Measurements from ENCODE around the gene CCDC110.

CCDC110 gene

DNA sequence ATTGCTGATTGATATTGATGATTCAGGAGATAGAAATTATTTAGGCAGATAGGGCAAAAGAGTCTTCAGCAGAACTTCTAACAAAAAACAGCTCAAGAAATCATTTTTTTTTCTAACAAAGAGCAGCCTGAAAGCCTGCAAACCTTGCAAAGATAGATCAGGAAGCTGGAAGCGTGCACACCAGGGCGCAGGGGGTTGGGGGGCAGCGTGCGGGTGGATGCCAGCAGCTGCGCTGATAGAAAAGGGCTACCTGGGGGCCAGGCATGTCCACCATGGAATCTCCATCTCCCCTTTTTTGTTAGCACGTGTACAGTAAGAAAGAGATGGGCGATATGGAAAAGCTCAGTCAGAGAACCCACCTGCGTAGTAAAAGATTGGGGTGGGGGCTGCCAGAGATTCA, 1.7 kb upstream of the CCDC110 start:
- in situ Hi-C loops (cut with HindIII; ENCODE audit: low sequenced_read_pairs), result loop anchor here (5.0 kb wide), 1 partner anchor 76 kb away; the partner anchor contains the start of genes ANKRD37 and LRP2BP

DNA sequence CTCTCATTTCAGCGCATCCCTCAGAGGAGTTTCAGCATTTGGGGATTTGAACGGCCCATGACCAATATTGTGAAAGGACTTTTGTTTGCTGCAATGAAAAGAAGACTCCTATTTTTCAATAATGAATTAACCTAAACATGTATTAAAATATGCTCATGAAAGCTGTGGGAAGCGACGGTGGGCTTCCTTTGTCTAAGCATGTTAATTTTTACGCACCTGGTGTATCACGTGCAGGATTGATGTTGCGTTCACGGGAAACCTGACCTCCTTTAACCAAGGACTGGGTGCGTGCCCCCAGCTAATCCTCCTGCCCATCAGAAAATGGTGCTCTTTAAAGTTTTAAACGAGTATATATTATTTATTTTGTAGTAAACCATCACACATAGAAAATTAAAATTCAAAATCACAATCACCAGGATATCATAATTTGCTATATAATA, 590 bp upstream of the CCDC110 start:
- in situ Hi-C loops (cut with HindIII; ENCODE audit: low sequenced_read_pairs), result loop anchor here (5.0 kb wide), 1 partner anchor 75 kb away; the partner anchor contains the start of genes ANKRD37 and LRP2BP

DNA sequence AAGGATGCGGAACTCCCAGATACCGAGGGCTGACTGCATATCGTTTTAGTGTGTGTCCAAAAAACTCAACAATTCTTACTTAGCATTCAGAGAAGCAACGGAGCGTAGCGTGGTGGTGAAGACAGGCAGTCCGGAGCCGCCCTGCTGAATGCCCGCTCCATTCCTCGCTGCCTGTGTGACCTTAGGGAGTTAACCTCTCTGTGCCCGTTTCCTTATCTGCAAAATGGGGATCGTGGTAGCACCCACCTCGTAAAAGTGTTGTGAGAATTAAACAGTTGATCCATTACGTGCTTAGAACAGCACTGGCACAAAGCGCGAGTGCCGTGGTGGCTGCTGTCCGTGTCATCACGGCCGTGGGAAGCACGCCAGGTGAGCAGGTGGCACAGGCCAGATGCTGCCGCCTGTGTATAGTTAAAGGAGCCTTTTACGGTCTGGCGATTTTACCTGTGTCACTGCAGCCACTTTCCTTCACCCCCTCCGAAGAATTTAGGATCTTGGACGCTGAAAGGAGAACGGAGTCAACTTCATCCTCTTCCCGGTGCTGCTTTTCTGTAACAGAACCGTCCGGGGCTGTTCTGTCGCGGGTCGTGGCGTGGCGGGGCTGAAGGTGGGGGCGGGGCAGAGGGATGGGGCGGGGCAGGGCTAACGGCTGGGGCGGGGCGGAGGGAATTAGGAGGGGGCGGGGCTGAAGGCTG, 885 bp downstream of the CCDC110 start:
- in situ Hi-C loops (cut with HindIII; ENCODE audit: low sequenced_read_pairs), result loop anchor here (5.0 kb wide), 1 partner anchor 73 kb away; the partner anchor contains the start of genes ANKRD37 and LRP2BP

DNA sequence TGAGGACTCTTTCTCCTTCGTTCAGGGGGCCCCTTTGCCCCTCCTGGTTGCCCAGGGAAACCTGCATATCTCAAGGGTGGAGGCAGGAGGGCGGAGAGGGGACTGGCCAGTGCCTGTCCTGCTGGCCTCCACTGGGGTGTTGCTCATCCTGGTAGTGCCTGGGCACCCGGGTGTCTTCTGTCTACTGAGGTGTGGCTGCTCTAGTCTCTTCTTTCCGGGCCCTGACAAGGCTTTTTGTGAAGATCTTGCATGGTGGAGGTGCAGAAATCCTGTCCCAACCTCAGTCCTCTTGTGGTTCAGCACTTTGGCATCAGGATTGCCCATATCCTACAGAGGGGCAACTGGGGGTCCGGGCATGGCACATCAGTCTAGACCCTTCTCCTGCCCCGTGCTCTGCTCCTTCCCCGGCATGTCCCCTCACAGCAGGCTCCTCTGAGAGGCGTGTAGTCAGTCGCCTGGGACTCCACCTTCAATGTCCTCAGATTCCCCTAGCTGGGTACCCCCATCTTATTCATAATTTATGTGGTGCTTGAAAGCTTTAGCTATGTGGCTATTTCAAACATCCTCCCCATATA, 1.9 kb downstream of the CCDC110 start:
- in situ Hi-C loops (cut with HindIII; ENCODE audit: low sequenced_read_pairs), result loop anchor here (5.0 kb wide), 1 partner anchor 72 kb away; the partner anchor contains the start of genes ANKRD37 and LRP2BP

DNA sequence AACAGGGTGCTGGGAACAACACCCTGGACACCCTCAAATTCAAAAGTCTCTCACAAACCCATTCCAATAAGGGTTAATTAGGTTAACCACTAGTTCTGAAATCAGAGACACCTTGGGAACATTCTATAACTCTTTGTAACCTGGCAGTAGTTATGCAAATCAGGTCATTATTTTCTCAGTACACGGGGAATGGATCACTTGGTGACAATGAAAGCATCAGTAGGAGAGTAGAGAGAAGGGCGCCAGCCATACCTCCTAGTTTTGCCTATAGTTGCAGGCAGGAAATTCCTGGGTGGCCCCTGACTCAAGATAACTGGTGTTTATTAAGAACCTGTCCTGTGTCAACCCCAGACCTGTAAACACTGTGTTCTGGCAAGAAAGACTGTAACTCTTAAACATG, 2.5 kb downstream of the CCDC110 start:
- in situ Hi-C loops (cut with HindIII; ENCODE audit: low sequenced_read_pairs), result no loop called here

DNA sequence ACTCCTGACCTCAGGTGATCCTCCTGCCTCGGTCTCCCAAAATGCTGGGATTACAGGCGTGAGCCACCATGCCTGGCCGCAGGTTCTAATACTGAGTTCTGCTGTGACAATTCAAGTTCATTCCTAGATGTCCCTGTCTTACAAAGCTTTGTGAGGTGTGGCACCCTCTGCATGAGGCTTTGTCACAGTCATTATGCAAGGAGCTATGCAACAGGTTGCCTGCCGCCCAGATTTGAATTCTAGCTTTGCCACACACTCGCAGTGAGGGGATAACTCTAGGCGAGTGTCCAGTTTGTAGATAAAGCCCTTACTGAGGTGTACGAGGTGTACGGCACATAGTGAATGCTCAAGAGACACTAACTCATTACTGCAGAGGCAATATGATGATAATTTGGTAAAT, 3.5 kb downstream of the CCDC110 start:
- in situ Hi-C loops (cut with HindIII; ENCODE audit: low sequenced_read_pairs), result no loop called here

DNA sequence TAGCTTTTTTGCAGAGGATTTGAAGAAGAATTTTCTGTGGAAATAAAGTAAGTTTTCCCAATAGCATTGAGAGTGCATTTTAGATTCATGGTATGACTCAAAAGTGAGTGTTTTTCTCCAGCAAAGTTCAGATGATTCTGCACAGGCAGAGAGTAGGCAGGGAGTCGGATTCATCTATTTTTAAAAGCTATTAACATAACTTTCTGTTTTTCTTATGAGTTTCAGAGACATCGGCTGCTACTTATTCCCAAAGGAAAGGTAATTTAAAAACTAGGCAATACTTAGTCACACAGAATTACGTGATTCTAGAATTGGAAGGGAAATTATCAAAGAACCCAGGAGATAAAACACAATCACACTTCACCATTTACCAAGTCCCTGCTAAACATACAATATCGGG, 4.4 kb downstream of the CCDC110 start:
- in situ Hi-C loops (cut with HindIII; ENCODE audit: low sequenced_read_pairs), result no loop called here

DNA sequence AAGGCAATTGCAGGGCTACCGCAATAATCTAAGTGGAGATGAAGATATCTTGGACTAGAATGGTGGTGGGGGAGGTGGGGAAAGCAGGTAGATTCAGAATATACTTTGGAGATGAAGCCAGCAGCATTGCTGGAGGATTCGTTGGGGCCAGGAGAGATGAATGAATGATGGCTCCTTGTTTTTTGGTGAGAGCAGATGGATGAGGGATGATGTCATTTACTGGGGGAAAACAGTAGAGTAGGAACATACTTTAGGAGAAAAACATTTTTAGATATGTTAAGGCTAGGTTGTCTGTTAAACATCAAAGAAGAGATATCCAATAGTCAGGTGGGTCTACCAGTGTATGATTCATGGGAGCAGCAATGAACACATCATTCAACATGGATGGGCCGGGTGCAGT, 5.8 kb downstream of the CCDC110 start:
- in situ Hi-C loops (cut with HindIII; ENCODE audit: low sequenced_read_pairs), result no loop called here

DNA sequence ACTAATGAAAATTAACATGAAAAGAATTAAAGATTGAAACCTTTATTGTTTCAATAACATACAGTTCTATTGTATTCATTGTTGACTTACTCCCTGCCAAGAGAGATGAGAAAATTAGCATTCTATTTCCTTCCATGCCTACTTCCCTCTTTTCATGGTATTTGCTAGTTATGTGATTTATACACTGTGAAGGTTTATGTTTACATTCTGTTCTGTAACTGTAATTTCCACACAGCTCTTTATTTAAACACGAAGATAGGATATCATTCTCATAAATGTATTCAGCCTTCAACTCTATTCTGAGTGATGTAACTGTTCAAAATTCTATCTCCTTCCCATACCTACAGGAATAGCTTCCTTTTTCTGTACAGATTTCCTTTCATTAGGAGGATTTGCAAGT, 6.6 kb downstream of the CCDC110 start:
- in situ Hi-C loops (cut with HindIII; ENCODE audit: low sequenced_read_pairs), result no loop called here

DNA sequence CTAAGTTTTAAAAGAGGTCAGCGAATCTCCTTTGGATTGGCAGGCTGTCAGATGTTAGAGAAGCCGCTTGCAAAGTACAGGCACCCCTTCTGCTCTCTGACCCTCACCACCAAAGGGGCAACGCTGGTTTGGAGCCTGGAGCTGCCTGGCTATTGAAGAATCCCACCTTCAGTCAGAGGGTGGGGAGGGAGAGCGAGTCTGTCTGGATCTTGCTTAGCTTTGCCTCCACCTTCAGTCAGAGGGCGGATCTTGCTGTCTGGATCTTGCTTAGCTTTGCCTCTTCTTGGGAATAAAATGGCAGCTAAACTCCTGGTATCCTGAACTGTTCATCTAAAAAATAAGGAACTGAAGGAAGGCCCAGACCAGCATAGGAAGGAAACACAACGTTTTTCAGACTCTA, 7.3 kb downstream of the CCDC110 start:
- in situ Hi-C loops (cut with HindIII; ENCODE audit: low sequenced_read_pairs), result no loop called here

DNA sequence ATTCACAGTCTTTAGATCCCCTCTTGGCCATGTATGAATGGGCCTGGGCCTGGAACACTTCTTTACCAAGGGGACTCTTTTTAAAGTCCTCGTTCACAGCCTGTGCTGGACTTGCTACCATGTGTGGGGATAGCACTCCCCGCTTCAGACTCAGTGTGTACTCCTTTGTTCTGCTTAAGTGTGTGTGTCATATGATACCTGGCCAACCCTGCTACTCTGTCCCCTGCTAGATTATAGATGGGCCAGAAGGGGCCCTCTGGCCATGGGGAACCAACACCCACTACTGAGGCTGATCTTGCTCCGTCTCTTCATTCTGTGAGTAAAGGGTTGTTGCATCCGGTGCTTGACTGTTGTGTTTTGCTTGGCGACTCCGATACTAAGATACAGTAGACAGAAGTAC, 8.0 kb downstream of the CCDC110 start:
- in situ Hi-C loops (cut with HindIII; ENCODE audit: low sequenced_read_pairs), result no loop called here

DNA sequence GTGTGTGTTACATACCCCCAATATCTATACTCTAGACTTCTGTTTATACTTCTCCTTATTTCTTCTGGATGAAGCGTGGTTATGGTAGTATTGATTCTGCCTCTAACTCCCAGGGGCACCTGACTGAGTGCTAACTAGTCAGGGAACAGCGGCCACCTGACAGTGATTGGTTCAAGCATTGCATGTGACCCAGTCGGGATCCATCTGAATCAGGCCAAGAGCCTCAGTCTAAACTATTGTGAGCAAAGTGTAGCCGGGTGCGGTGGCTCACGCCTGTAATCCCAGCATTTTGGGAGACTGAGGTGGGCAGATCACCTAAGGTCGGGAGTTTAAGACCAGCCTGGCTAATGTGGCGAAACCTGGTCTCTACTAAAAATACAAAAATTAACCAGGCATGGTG, 10.0 kb downstream of the CCDC110 start:
- in situ Hi-C loops (cut with HindIII; ENCODE audit: low sequenced_read_pairs), result no loop called here

DNA sequence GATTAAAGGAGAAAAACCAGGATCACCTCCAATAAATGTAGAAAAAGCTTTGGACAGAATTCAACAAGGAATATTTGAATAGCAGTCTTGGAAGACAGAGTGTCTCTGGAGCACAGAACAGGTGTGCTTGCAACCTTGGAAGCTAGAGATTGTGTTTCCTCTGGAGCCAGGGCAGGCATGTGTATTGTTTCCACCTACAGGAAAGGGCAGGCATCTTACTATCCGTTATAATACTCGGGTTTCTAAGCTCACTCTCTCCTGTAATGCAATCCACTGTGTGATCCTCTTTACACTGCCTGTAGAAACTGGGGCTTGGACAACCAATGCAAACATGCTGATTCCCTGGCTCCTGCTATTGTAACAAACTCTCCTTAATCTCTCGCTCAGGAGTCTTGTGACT, 14.4 kb downstream of the CCDC110 start:
- in situ Hi-C loops (cut with HindIII; ENCODE audit: low sequenced_read_pairs), result no loop called here

DNA sequence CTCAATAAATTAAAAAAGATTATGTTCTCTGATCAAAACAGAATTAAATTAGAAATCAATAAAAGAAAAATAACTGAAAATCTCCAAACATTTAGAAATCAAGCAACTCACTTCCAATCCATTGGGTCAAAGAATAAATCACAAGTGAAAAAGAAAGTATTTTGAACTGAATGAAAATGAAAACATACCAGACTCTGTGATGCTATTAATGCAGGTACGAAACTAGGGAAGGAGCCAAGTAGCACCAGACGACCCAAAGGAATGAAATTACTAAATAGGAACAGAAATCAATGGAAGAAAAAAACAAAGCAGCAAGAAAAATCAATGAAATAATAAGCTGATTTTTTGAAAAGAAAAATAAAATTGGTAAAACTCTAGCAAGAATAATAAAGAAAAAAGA, 15.4 kb downstream of the CCDC110 start:
- in situ Hi-C loops (cut with HindIII; ENCODE audit: low sequenced_read_pairs), result no loop called here

DNA sequence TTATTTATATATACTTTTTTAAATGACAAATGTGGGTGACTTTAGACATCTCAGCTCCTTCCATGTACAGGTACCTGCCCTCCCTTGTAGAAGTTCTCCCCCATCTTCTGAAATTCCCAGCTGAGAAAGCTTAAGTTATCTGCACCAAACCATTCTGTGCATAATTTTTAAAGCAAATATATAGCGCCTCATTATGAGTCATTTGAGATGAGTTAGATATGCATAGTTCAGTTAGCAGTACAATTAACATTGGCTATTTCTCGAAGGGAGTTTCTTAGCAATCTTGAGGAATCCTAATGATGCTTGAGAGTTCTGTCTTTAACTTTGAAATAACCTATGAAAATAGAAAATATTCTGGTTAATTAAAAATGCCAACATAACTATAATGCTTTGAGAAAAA, 26.3 kb downstream of the CCDC110 start:
- in situ Hi-C loops (cut with HindIII; ENCODE audit: low sequenced_read_pairs), result no loop called here

DNA sequence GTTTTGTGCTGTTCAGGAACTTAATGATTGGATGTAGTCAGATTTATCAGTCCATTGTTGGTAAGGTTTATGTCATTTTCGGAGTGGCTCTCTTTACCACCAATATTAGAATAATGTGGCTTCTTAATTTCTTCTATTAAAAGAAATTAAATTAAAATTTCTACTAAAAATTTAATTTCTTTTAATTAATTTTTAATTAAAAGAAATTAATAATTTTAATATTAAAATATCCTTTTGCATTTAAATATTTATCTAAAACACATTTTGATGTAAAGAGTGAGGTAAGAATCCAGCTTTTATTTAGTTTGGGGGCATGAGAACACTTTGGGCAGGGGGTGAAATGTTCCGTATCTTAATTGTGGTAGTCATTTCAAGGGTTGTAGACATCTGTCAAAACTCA, 30.1 kb downstream of the CCDC110 start:
- in situ Hi-C loops (cut with HindIII; ENCODE audit: low sequenced_read_pairs), result no loop called here

DNA sequence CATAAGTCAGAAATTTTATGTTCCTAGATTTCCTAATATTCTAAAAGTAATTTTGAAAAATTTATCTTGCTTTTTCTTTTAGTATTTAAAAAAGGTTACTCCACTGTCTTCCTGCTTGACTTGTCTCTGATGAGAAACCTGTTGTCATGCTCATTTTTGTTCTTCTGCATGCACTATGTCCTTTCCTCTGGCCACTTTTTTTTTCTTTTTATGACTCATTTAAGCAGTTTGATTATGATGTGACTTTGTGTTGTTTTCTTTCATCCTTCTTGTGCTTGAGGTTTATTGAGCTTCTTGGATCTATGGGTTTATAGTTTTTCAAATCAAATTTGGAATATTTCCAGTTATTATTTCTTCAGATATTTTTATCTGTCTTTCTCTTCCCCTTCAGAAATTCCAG, 33.7 kb downstream of the CCDC110 start:
- in situ Hi-C loops (cut with HindIII; ENCODE audit: low sequenced_read_pairs), result no loop called here

DNA sequence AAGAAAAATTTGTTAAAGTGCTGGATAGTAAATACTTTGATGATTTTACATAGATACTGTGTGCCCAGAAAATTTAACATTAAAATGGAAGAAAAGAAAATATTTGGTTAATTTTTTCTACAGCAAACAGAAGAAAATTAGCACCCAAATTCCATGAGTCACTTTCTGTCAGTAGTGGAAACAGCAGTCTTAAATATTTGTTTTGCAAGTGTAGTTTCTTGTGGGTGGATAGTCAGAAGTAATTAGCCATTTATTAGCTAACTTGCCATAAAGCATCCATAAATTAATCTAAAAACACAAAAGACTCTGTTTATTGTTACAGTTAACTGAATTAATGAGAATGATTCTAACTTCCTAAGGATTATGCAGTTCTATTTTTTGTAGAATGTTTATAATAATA, 36.1 kb downstream of the CCDC110 start:
- in situ Hi-C loops (cut with HindIII; ENCODE audit: low sequenced_read_pairs), result no loop called here

DNA sequence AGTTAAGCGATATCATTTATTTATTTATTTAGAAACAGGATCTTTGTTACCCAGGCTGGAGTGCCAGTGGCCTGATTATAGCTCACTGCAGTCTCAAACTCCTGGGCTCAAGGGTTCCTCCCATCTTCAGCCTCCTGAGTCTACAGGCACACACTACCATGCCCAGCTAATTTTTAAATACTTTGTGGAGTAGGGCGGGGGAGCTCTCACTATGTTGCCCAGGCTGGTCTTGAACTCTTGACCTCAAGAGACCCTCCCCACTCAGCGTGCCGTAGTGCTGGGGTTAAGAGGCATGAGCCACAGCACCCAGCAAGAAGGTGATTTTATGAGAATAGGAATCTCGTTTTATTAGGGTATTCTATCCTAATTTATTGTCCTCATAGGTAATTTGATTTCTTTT, 41.9 kb downstream of the CCDC110 start:
- in situ Hi-C loops (cut with HindIII; ENCODE audit: low sequenced_read_pairs), result no loop called here

DNA sequence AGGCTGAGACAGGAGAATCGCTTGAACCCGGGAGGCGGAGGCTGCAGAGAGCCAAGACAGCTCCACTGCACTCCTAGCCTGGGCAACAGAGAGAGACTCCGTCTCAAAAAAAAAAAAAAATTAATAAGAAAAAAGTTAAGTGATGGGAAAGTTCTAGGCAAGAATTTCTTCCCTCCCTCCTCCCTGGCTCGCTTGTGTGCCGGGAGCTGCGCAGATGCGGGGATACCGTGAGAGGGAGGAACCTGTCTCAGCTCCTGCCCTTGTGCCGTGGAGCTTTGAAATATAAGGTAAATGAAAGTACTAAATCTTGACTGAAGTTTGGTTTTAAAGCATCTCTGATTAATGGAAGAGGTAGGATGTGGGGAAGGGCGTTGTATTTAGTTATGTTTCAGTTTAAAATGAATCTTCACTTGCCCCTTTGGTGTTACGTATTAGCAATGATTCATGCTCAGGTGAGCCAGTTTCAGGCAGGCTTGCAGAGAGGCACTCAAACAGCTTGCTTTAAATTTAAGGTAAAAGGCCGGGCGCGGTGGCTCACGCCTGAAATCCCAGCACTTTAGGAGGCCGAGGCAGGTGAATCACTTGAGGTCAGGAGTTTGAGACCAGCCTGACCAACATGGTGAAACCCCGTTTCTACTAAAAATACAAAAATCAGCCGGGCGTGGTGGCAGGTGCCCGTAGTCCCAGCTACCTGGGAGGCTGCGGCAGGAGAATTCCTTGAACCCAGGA, 44.4 kb downstream of the CCDC110 start:
- in situ Hi-C loops (cut with HindIII; ENCODE audit: low sequenced_read_pairs), result no loop called here

DNA sequence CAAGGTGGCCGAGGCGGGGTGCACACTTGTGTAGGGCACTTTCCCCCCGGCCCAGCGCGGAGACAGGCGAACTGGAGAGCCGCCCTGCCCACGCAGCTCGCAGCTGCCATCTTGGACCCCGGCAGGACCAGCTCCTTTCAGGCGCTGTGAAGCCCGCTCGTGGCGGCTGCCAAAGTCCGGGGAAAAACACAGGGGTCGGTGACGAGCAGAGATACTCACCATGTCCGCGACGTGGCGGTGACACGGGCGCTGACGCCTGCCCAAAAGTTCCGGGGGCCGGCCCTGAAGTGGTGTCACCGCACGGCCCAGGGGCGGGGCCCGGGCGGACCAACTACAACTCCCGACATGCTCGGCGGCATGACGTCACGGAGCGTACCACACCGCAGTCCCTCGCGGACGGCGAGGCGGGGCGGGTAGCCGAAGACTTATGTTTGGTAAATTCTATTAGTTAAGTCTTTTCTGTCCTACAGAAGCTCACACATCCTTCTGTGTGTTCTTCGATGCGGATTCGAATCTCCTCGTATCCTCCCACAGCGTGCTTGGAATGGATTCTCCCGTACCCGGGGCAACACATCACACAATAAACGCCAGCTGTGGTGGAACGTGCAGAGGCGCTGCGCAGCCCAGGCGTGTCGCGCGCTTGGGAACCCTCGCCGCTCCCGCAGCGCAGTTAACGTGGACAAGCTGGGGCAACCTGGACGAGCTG, 45.7 kb downstream of the CCDC110 start, which contains the start of gene UFSP2:
Gene UFSP2 (minus strand): TSS at position 318 of the 706 bp plus-strand sequence. CDS start 96 bp downstream, at position 222.
- in situ Hi-C loops (cut with HindIII; ENCODE audit: low sequenced_read_pairs), result no loop called here
